ENCODE results near the gene FBLN1. TPM values are rescaled to one million over a fixed set of nuclear protein-coding genes. Genes with fewer than 3 reads are reported as not detected.

Gene FBLN1
- total RNA-seq, 1 donor from 2014 or later, result 271 TPM

DNA sequence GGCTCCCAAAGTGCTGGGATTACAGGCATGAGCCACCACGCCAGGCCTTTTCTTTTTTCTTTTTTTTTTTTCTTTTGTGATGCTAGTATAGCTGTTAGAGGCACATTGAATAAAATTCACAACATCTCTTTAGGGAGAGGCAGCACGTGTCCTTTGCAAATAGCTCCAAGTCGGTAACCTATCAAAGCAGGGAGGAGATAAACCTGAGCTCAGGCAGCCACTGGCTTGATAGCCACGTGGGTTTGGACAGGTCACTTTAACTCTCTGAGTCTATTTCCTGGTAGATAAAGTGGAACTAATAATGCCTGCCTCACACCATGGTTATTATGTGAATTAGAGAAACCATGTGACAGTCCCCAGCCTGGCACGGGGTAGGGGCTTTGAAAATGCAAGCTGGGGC lies 125.8 kb downstream of the FBLN1 start:
- no peak for DNase-seq (ENCODE audit: extremely low spot score, unreplicated experiment)
- peaks cover 31% of the 10 kb centered on the region for H3K4me1 Mint-ChIP-seq (ENCODE audit: unreplicated experiment)
- H3K27ac Mint-ChIP-seq, result no peak overlapping the region
- no peaks in the 10 kb centered on the region for H3K36me3 Mint-ChIP-seq
- H3K9me3 Mint-ChIP-seq, result no peaks in the 10 kb centered on the region
- H3K27me3 Mint-ChIP-seq, result peaks cover 28% of the 10 kb centered on the region
- no peak overlapping the region for H3K4me3 Mint-ChIP-seq
- TF ChIP-seq CTCF (conservative IDR thresholded peaks at IDR 0.05), result no peak

GRCh38 chr22:45629469-45630089 lies 126.9 kb downstream of the FBLN1 start:
- no peak for TF ChIP-seq CTCF (conservative IDR thresholded peaks at IDR 0.05)
- Mint-ChIP-seq H3K27me3 (peaks cover 30% of the 10 kb centered on the region), H3K4me3 (peak overlapping the region; percentile 14), H3K4me1 (ENCODE audit: unreplicated experiment) (peaks cover 33% of the 10 kb centered on the region), H3K9me3 (no peaks in the 10 kb centered on the region), H3K27ac (no peak overlapping the region), H3K36me3 (no peaks in the 10 kb centered on the region)
- no peak for DNase-seq (ENCODE audit: extremely low spot score, unreplicated experiment)

GRCh38 chr22:45630436-45630835 lies 127.8 kb downstream of the FBLN1 start:
- Mint-ChIP-seq H3K4me3 (no peak overlapping the region), H3K9me3 (no peaks in the 10 kb centered on the region), H3K27ac (no peak overlapping the region), H3K36me3 (no peaks in the 10 kb centered on the region), H3K27me3 (peaks cover 30% of the 10 kb centered on the region), H3K4me1 (ENCODE audit: unreplicated experiment) (peaks cover 33% of the 10 kb centered on the region)
- no peak for TF ChIP-seq CTCF (conservative IDR thresholded peaks at IDR 0.05)
- no peak for DNase-seq (ENCODE audit: extremely low spot score, unreplicated experiment)

GRCh38 chr22:45631140-45631840 lies 128.6 kb downstream of the FBLN1 start:
- H3K27me3 Mint-ChIP-seq, result peaks cover 30% of the 10 kb centered on the region
- no peaks in the 10 kb centered on the region for H3K36me3 Mint-ChIP-seq
- no peaks in the 10 kb centered on the region for H3K9me3 Mint-ChIP-seq
- H3K4me3 Mint-ChIP-seq, result no peak overlapping the region
- H3K4me1 Mint-ChIP-seq (ENCODE audit: unreplicated experiment), result peaks cover 33% of the 10 kb centered on the region
- no peak overlapping the region for H3K27ac Mint-ChIP-seq
- no peak for TF ChIP-seq CTCF (conservative IDR thresholded peaks at IDR 0.05)
- DNase-seq (ENCODE audit: extremely low spot score, unreplicated experiment), result no peak

DNA sequence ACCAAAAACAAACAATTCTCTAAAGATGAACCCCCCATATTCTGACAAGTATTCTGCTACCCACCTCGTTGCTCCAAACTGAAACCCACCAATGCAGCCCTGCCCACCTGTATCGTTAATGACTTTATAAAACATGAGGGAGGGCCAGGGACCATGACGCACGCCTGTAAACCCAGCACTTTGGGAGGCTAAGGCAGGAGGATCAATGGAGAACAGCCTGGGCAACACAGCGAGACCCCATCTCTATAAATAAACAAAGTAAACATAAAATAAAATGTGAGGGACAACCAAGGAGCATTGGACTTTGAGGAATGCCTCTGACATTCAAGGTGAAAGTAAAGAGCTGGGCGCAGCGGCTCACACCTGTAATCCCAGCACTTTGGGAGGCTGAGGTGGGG lies 129.2 kb downstream of the FBLN1 start:
- no peaks in the 10 kb centered on the region for H3K36me3 Mint-ChIP-seq
- H3K9me3 Mint-ChIP-seq, result no peaks in the 10 kb centered on the region
- peaks cover 32% of the 10 kb centered on the region for H3K27me3 Mint-ChIP-seq
- DNase-seq (ENCODE audit: extremely low spot score, unreplicated experiment), result no peak
- H3K4me3 Mint-ChIP-seq, result no peak overlapping the region
- peaks cover 33% of the 10 kb centered on the region for H3K4me1 Mint-ChIP-seq (ENCODE audit: unreplicated experiment)
- H3K27ac Mint-ChIP-seq, result no peak overlapping the region
- TF ChIP-seq CTCF (conservative IDR thresholded peaks at IDR 0.05), result no peak

Measured in type B pancreatic cell (in vitro differentiated cells).